PFSK-1 (cell line): ENCODE results near the gene STK32B.

Experiments used
- FOXP2 ChIP-seq: optimal IDR thresholded peaks from 2 replicates; pipeline ENCODE3; 2011; ENCODE audit warnings: borderline replicate concordance, control low read depth, inconsistent platforms; ENCODE audit not compliant: insufficient read depth; ENCODE audit errors: extremely low read length, extremely low read depth
- POLR2AphosphoS5 ChIP-seq: IDR thresholded peaks from 2 replicates; pipeline ENCODE4 v1.6.1; 2012; ENCODE audit warnings: low read depth, mild to moderate bottlenecking, control low read depth, low read length, moderate library complexity
- REST ChIP-seq, 2 experiments: IDR thresholded peaks; 2 replicates each; pipeline versions ENCODE4 v1.6.1 to v1.8.0; 2011 to 2012; ENCODE audit warnings: low read depth in 2 of 2, low read length in 2 of 2, control low read depth in 1 of 2, inconsistent platforms in 1 of 2, mild to moderate bottlenecking in 1 of 2, moderate library complexity in 1 of 2; ENCODE audit not compliant: insufficient read depth in 1 of 2
- SIN3A ChIP-seq: IDR thresholded peaks from 2 replicates; pipeline ENCODE4 v1.6.1; 2012; ENCODE audit warnings: mild to moderate bottlenecking, low read length, moderate library complexity, borderline replicate concordance; ENCODE audit not compliant: insufficient read depth
- TAF1 ChIP-seq: IDR thresholded peaks from 2 replicates; pipeline ENCODE4 v1.6.1; 2012; ENCODE audit warnings: low read length, control low read depth, borderline replicate concordance; ENCODE audit not compliant: insufficient read depth

Gene STK32B

GRCh38 chr4:5541169-5541568 is 489.9 kb downstream of the STK32B start:
- TF ChIP-seq REST (IDR thresholded peaks at IDR 0.05; ENCODE audit: insufficient read depth in 1 of 2, low read depth in 2 of 2, low read length in 2 of 2) (no peak), FOXP2 (no peak), SIN3A (no peak), POLR2AphosphoS5 (no peak)

GRCh38 chr4:5543681-5544080 is 492.4 kb downstream of the STK32B start:
- TF ChIP-seq POLR2AphosphoS5, result no peak
- TF ChIP-seq TAF1, result no peak
- no peak for TF ChIP-seq FOXP2
- TF ChIP-seq REST (IDR thresholded peaks at IDR 0.05; ENCODE audit: insufficient read depth in 1 of 2, low read depth in 2 of 2, low read length in 2 of 2), result no peak
- TF ChIP-seq SIN3A, result no peak

GRCh38 chr4:5544762-5545161 is 493.5 kb downstream of the STK32B start:
- no peak for TF ChIP-seq FOXP2
- TF ChIP-seq POLR2AphosphoS5, result no peak

- TF ChIP-seq REST (IDR thresholded peaks at IDR 0.05; ENCODE audit: insufficient read depth in 1 of 2, low read depth in 2 of 2, low read length in 2 of 2) (no peak), FOXP2 (no peak), TAF1 (no peak), POLR2AphosphoS5 (no peak), SIN3A (no peak)
These were observed 494.0 kb downstream of the STK32B start for GRCh38 chr4:5545271-5545670.

GRCh38 chr4:5547651-5548249 is 496.5 kb downstream of the STK32B start:
- TF ChIP-seq FOXP2 (no peak), POLR2AphosphoS5 (no peak), SIN3A (no peak), REST (IDR thresholded peaks at IDR 0.05; ENCODE audit: insufficient read depth in 1 of 2, low read depth in 2 of 2, low read length in 2 of 2) (no peak), TAF1 (no peak)
